CD4-positive, alpha-beta memory T cell (primary cell): Measurements from ENCODE around the gene MAPK8IP1. TPM values are rescaled to one million over a fixed set of nuclear protein-coding genes. Genes with fewer than 3 reads are reported as not detected.
A peak's percentile ranks its signal among the peaks of the same experiment; 100 is the strongest.

Experiments used
- CTCF ChIA-PET: fragments of 350-600 bp; sonication (Branson Sonifier 250); formaldehyde crosslinking; loops from one replicate; lab custom pipeline; 2021; ENCODE audit warnings: inconsistent platforms; ENCODE audit not compliant: partially characterized antibody; lab: Charles Lee
- POLR2A ChIA-PET: fragments of 350-600 bp; sonication (Branson Sonifier 250); formaldehyde crosslinking; loops from one replicate; lab custom pipeline; 2021; ENCODE audit not compliant: partially characterized antibody; lab: Charles Lee
- DNase-seq, 5 donors: peaks; one replicate each; pipeline versions ENCODE4 v3.0.0 to v3.0.0-alpha.2; 2020 to 2022; ENCODE audit warnings: mixed read lengths in 1 of 5
- H3K27ac ChIP-seq: one replicate; pipeline ENCODE4 v1.7.0; 2013; ENCODE audit warnings: low read depth, low read length
- H3K27me3 ChIP-seq: 2 replicates; pipeline ENCODE4 v1.7.0; 2013; ENCODE audit warnings: mild to moderate bottlenecking, low read length, moderate library complexity; ENCODE audit not compliant: insufficient read depth
- H3K36me3 ChIP-seq: 2 replicates; pipeline ENCODE4 v1.7.0; 2013; ENCODE audit warnings: mild to moderate bottlenecking, low read length, moderate library complexity; ENCODE audit not compliant: insufficient read depth
- H3K4me1 ChIP-seq: 2 replicates; pipeline ENCODE4 v1.7.0; 2013; ENCODE audit warnings: mild to moderate bottlenecking, low read length, moderate library complexity; ENCODE audit not compliant: insufficient read depth
- H3K4me3 ChIP-seq, 2 donors: one replicate each; pipeline ENCODE4 v1.7.0; 2013; ENCODE audit warnings: low read length in 2 of 2, mild to moderate bottlenecking in 1 of 2
- H3K9me3 ChIP-seq, 2 donors: one replicate each; pipeline ENCODE4 v1.7.0; 2013; ENCODE audit warnings: low read length in 2 of 2, control low read depth in 1 of 2; ENCODE audit not compliant: control insufficient read depth in 1 of 2
- H3K27ac Mint-ChIP-seq, 7 donors: one replicate each; pipeline ENCODE4 v1.8.0; 2020 to 2021; ENCODE audit warnings: mixed read lengths in 7 of 7, mild to moderate bottlenecking in 6 of 7, inconsistent platforms in 3 of 7, moderate library complexity in 3 of 7
- H3K27me3 Mint-ChIP-seq, 2 donors: one replicate each; pipeline ENCODE4 v1.8.0; 2020 to 2021; ENCODE audit warnings: mixed read lengths in 2 of 2
- H3K36me3 Mint-ChIP-seq, 2 donors: one replicate each; pipeline ENCODE4 v1.8.0; 2020 to 2021; ENCODE audit warnings: mixed read lengths in 2 of 2, inconsistent platforms in 1 of 2, mild to moderate bottlenecking in 1 of 2
- H3K4me1 Mint-ChIP-seq, 4 donors: one replicate each; pipeline ENCODE4 v1.8.0; 2020 to 2021; ENCODE audit warnings: mixed read lengths in 4 of 4, mild to moderate bottlenecking in 1 of 4
- H3K4me3 Mint-ChIP-seq, 8 donors: one replicate each; pipeline ENCODE4 v1.8.0; 2020 to 2021; ENCODE audit warnings: mixed read lengths in 8 of 8, mild to moderate bottlenecking in 7 of 8, moderate library complexity in 6 of 8, inconsistent platforms in 3 of 8
- H3K9me3 Mint-ChIP-seq, 8 donors: one replicate each; pipeline ENCODE4 v1.8.0; 2020 to 2021; ENCODE audit warnings: mixed read lengths in 8 of 8, mild to moderate bottlenecking in 5 of 8, inconsistent platforms in 3 of 8, moderate library complexity in 1 of 8
- intact Hi-C: fragments of 100-400 bp; cut with micrococcal nuclease; formaldehyde crosslinking; loops from one replicate; pipeline ENCODE4 v1.15.1; 2023
- polyA plus RNA-seq, 2 donors: library from polyadenylated mRNA; unstranded; fragments of 300-500 nt; fragmentation: Illumina TruSeq; gene quantifications; one replicate each; pipeline ENCODE4 v1.2.3, GENCODE V29; 2021
- total RNA-seq, 2 experiments: library from RNA; stranded (reverse); gene quantifications; one replicate each; pipeline ENCODE4 v1.2.3, GENCODE V29; 2021

MAPK8IP1 gene
- total and polyA plus RNA-seq, 4 experiments from 2014 or later, result 0.06 to 0.86 (median 0.40) TPM

- H3K9me3 ChIP-seq, result no peaks in the 10 kb centered on the region
- H3K27ac ChIP-seq, result no peak overlapping the region
- H3K27me3 ChIP-seq, result no peaks in the 10 kb centered on the region
- peak overlapping the region; percentile 63 to 98 (median 83) for H3K4me3 Mint-ChIP-seq
- peaks cover 0 to 21% of the 10 kb centered on the region in 2 donors for H3K36me3 Mint-ChIP-seq
- peaks cover 0 to 1% of the 10 kb centered on the region in 2 donors for H3K27me3 Mint-ChIP-seq
- CTCF ChIA-PET, result interaction anchor here (0.7 kb wide), 1 partner anchor 44 kb away, joined by 3 read pairs; no protein-coding TSS in a partner anchor
- DNase-seq, result no peak
- H3K4me1 ChIP-seq, result peaks cover 50% of the 10 kb centered on the region
- H3K9me3 Mint-ChIP-seq, result peaks cover 0 to 2% (median 0%) of the 10 kb centered on the region in 8 donors
- H3K36me3 ChIP-seq, result no peaks in the 10 kb centered on the region
- H3K4me1 Mint-ChIP-seq, result peaks cover 29 to 70% (median 47%) of the 10 kb centered on the region in 4 donors
- H3K27ac Mint-ChIP-seq, result peak overlapping the region; percentile 38 to 95 (median 65)
- intact Hi-C loops, result no loop called here
- H3K4me3 ChIP-seq, result no peak overlapping the region
- POLR2A ChIA-PET, result interaction anchor here (1.8 to 4.8 kb wide), 2 partner anchors 8 to 9 kb away, joined by 7 to 77 read pairs; no protein-coding TSS in a partner anchor
These were observed 35.4 kb downstream of the MAPK8IP1 start for GRCh38 chr11:45920531-45921477.

GRCh38 chr11:45921561-45922424 is 36.3 kb downstream of the MAPK8IP1 start:
- Histone ChIP-seq H3K4me3 (peak overlapping the region in 1 of 2 donors; percentile 43), H3K27me3 (no peaks in the 10 kb centered on the region), H3K36me3 (no peaks in the 10 kb centered on the region), H3K9me3 (no peaks in the 10 kb centered on the region), H3K27ac (no peak overlapping the region), H3K4me1 (peaks cover 40% of the 10 kb centered on the region)
- H3K9me3 Mint-ChIP-seq, result peaks cover 0 to 2% (median 0%) of the 10 kb centered on the region in 8 donors
- CTCF ChIA-PET, result no interaction called here
- POLR2A ChIA-PET, result interaction anchor here (1.8 kb wide), 1 partner anchor 8 kb away, joined by 7 read pairs; no protein-coding TSS in a partner anchor
- peak in 1 of 5 donors; percentile 14 for DNase-seq
- peak overlapping the region; percentile 58 to 95 (median 74) for H3K4me3 Mint-ChIP-seq
- intact Hi-C loops, result no loop called here
- H3K27me3 Mint-ChIP-seq, result peaks cover 0 to 1% of the 10 kb centered on the region in 2 donors
- H3K4me1 Mint-ChIP-seq, result peaks cover 20 to 60% (median 40%) of the 10 kb centered on the region in 4 donors
- H3K36me3 Mint-ChIP-seq, result peaks cover 0 to 15% of the 10 kb centered on the region in 2 donors
- peak overlapping the region in 6 of 7 donors; percentile 10 to 78 (median 62) for H3K27ac Mint-ChIP-seq

GRCh38 chr11:45922425-45923082 is 37.1 kb downstream of the MAPK8IP1 start, which contains the start of gene LARGE2:
TSS of gene LARGE2 (plus strand) at chr11:45922656. CDS start at chr11:45922883, 227 bp downstream.
- Mint-ChIP-seq H3K4me3 (peak within 1 kb of the TSS; percentile 79 to 95 (median 86)), H3K27me3 (peaks cover 0 to 1% of the 10 kb centered on the region in 2 donors), H3K27ac (peak within 1 kb of the TSS in 6 of 7 donors; percentile 61 to 92 (median 82)), H3K4me1 (peaks cover 22 to 58% (median 41%) of the 10 kb centered on the region in 4 donors), H3K9me3 (peaks cover 0 to 5% (median 0%) of the 10 kb centered on the region in 8 donors), H3K36me3 (peaks cover 0 to 13% of the 10 kb centered on the region in 2 donors)
- intact Hi-C loops, result no loop called here
- no peak within 1 kb of the TSS for H3K27ac ChIP-seq
- peak within 1 kb of the TSS in 1 of 2 donors; percentile 43 for H3K4me3 ChIP-seq
- no peaks in the 10 kb centered on the region for H3K27me3 ChIP-seq
- no peaks in the 10 kb centered on the region for H3K9me3 ChIP-seq
- ChIA-PET CTCF (interaction anchor here (1.3 kb wide), 1 partner anchor 42 kb away, joined by 3 read pairs; no protein-coding TSS in a partner anchor), POLR2A (interaction anchor here (1.3 to 1.8 kb wide), 2 partner anchors 7 to 14 kb away, joined by 3 to 7 read pairs; no protein-coding TSS in a partner anchor)
- H3K4me1 ChIP-seq, result peaks cover 42% of the 10 kb centered on the region
- H3K36me3 ChIP-seq, result no peaks in the 10 kb centered on the region
- peak in 4 of 5 donors; percentile 22 to 34 (median 28) for DNase-seq

- Mint-ChIP-seq H3K36me3 (peaks cover 0 to 2% of the 10 kb centered on the region in 2 donors), H3K27ac (peak overlapping the region; percentile 5 to 95 (median 62)), H3K4me3 (peak overlapping the region; percentile 60 to 80 (median 72)), H3K27me3 (peaks cover 0 to 1% of the 10 kb centered on the region in 2 donors), H3K4me1 (peaks cover 16 to 54% (median 37%) of the 10 kb centered on the region in 4 donors), H3K9me3 (peaks cover 0 to 2% (median 0%) of the 10 kb centered on the region in 8 donors)
- no peaks in the 10 kb centered on the region for H3K27me3 ChIP-seq
- H3K9me3 ChIP-seq, result no peaks in the 10 kb centered on the region
- POLR2A ChIA-PET, result interaction anchor here (0.6 to 1.3 kb wide), 4 partner anchors 15 to 102 kb away, joined by 3 read pairs; no protein-coding TSS in a partner anchor
- intact Hi-C loops, result no loop called here
- DNase-seq, result no peak
- H3K27ac ChIP-seq, result no peak overlapping the region
- no peaks in the 10 kb centered on the region for H3K36me3 ChIP-seq
- H3K4me3 ChIP-seq, result no peak overlapping the region
- H3K4me1 ChIP-seq, result peaks cover 36% of the 10 kb centered on the region
- CTCF ChIA-PET, result interaction anchor here (0.6 to 1.3 kb wide), 2 partner anchors 41 to 153 kb away, joined by 3 to 4 read pairs; no protein-coding TSS in a partner anchor
These were observed 38.8 kb downstream of the MAPK8IP1 start for GRCh38 chr11:45924036-45924915.

- Histone ChIP-seq H3K9me3 (no peaks in the 10 kb centered on the region), H3K4me1 (peaks cover 36% of the 10 kb centered on the region), H3K27ac (no peak overlapping the region), H3K36me3 (no peaks in the 10 kb centered on the region), H3K27me3 (no peaks in the 10 kb centered on the region), H3K4me3 (no peak overlapping the region)
- DNase-seq, result no peak
- intact Hi-C loops, result no loop called here
- Mint-ChIP-seq H3K4me3 (peak overlapping the region in 3 of 8 donors; percentile 21 to 80 (median 24)), H3K27me3 (peaks cover 0 to 1% of the 10 kb centered on the region in 2 donors), H3K4me1 (peaks cover 17 to 54% (median 36%) of the 10 kb centered on the region in 4 donors), H3K36me3 (peaks cover 0 to 2% of the 10 kb centered on the region in 2 donors), H3K27ac (peak overlapping the region in 3 of 7 donors; percentile 41 to 62 (median 49)), H3K9me3 (peaks cover 0 to 2% (median 0%) of the 10 kb centered on the region in 8 donors)
- ChIA-PET POLR2A (no interaction called here), CTCF (no interaction called here)
These were observed 39.5 kb downstream of the MAPK8IP1 start for GRCh38 chr11:45924927-45925326.
